NCI-H69 (cell line): ENCODE measurements around the gene EXOC4.

Experiments
- DNase-seq: peaks from one replicate; lab custom pipeline; 2025; lab: John Stamatoyannopoulos, UW

The EXOC4 gene

GRCh38 chr7:133428876-133429275 is 176.0 kb downstream of the EXOC4 start:
- DNase-seq: no peak

GRCh38 chr7:133429371-133429770 is 176.5 kb downstream of the EXOC4 start:
- no peak for DNase-seq

GRCh38 chr7:133431134-133431724 is 178.4 kb downstream of the EXOC4 start:
- peak; percentile 53 for DNase-seq

GRCh38 chr7:133433165-133433812 is 180.4 kb downstream of the EXOC4 start:
- DNase-seq: no peak

- DNase-seq: peak; percentile 60
Measured at GRCh38 chr7:133434246-133434865, 181.5 kb downstream of the EXOC4 start.

GRCh38 chr7:133436014-133436428 is 183.1 kb downstream of the EXOC4 start:
- DNase-seq: no peak

- no peak for DNase-seq
Measured at GRCh38 chr7:133437544-133437943, 184.7 kb downstream of the EXOC4 start.

- DNase-seq: no peak
Measured at GRCh38 chr7:133442818-133443217, 189.9 kb downstream of the EXOC4 start.

GRCh38 chr7:133445617-133446016 is 192.7 kb downstream of the EXOC4 start:
- DNase-seq: no peak

GRCh38 chr7:133448012-133448411 is 195.1 kb downstream of the EXOC4 start:
- DNase-seq: no peak

GRCh38 chr7:133452577-133452976 is 199.7 kb downstream of the EXOC4 start:
- DNase-seq: peak; percentile 29

- DNase-seq: no peak
Measured at GRCh38 chr7:133458688-133459087, 205.8 kb downstream of the EXOC4 start.

- DNase-seq: peak; percentile 84
Measured at GRCh38 chr7:133461421-133461820, 208.5 kb downstream of the EXOC4 start.

- no peak for DNase-seq
Measured at GRCh38 chr7:133475655-133476054, 222.8 kb downstream of the EXOC4 start.

- peak; percentile 58 for DNase-seq
Measured at GRCh38 chr7:133477791-133478190, 224.9 kb downstream of the EXOC4 start.

- peak; percentile 93 for DNase-seq
Measured at GRCh38 chr7:133478591-133479135, 225.8 kb downstream of the EXOC4 start.

- peak; percentile 26 for DNase-seq
Measured at GRCh38 chr7:133479456-133480065, 226.7 kb downstream of the EXOC4 start.

GRCh38 chr7:133480868-133481267 is 228.0 kb downstream of the EXOC4 start:
- DNase-seq: no peak

- peak; percentile 71 for DNase-seq
Measured at GRCh38 chr7:133481676-133482075, 228.8 kb downstream of the EXOC4 start.

GRCh38 chr7:133482599-133482998 is 229.7 kb downstream of the EXOC4 start:
- no peak for DNase-seq

GRCh38 chr7:133484086-133484485 is 231.2 kb downstream of the EXOC4 start:
- DNase-seq: peak; percentile 91

- no peak for DNase-seq
Measured at GRCh38 chr7:133489906-133490305, 237.0 kb downstream of the EXOC4 start.
